Upper lobe of right lung (tissue), 1 donor: ENCODE data around the gene CAPZB. TPM values are rescaled to one million over a fixed set of nuclear protein-coding genes. Genes with fewer than 3 reads are reported as not detected.

Experiments
- ATAC-seq: fragments of 200-7000 bp; cut with Tn5 transposase; one replicate; pipeline ENCODE4 v1.9.1; 2020; ENCODE audit warnings: mild to moderate bottlenecking, moderate library complexity
- DNase-seq: peaks from one replicate; pipeline ENCODE4 v3.0.0-alpha.2; 2020
- H3K27ac ChIP-seq: fragments of 200-600 bp; one replicate; pipeline ENCODE4 v1.8.0; 2022
- H3K27me3 ChIP-seq: fragments of 200-600 bp; one replicate; pipeline ENCODE4 v1.8.0; 2022; ENCODE audit warnings: mild to moderate bottlenecking
- H3K36me3 ChIP-seq: fragments of 200-600 bp; one replicate; pipeline ENCODE4 v1.8.0; 2022
- H3K4me1 ChIP-seq: fragments of 200-600 bp; one replicate; pipeline ENCODE4 v1.8.0; 2022
- H3K4me3 ChIP-seq: fragments of 200-600 bp; one replicate; pipeline ENCODE4 v1.8.0; 2022; ENCODE audit warnings: mild to moderate bottlenecking
- H3K9me3 ChIP-seq: fragments of 200-600 bp; one replicate; pipeline ENCODE4 v1.8.0; 2022
- CTCF ChIP-seq: fragments of 200-600 bp; IDR thresholded peaks from one replicate; pipeline ENCODE4 v1.8.0; 2022; ENCODE audit warnings: antibody characterized with exemption
- intact Hi-C: fragments of 100-400 bp; cut with DNase I; formaldehyde crosslinking; loops from one replicate; pipeline ENCODE4 v1.11.0; 2022
- total RNA-seq: library from RNA; stranded (reverse); fragmentation: NEBNext Ultra II Directional; extraction: Animal tissue kit (Norgen Biotek cat#: 25700); gene quantifications from one replicate; pipeline ENCODE4 v1.2.1, GENCODE V29; 2021
- donor health status: DM: no; HTN: yes; CAD: no; lungs with severe emphysema.

Gene CAPZB
- total RNA-seq, 1 donor from 2014 or later: 237 TPM

DNA sequence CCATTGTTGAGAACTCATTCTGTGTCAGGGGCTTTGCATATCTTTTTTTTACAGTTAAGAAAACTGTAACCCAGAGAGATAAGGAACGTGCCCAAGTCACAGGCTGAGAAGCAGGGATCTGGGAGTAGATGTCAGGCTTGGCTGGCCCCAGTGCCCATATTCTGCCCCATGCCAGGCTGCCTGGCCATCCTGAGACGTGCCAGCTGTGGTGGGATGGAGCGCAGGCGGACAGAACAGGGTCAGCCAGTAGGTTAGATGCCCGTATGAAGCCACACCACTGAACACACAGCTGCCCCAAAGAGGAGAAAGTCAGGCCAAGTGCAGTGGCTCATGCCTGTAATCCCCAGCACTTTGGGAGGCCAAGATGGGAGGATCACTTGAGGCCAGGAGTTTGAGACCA is 117.3 kb downstream of the CAPZB start:
- DNase-seq (no peak), ATAC-seq (no peak)
- no peak for TF ChIP-seq CTCF
- H3K4me1 ChIP-seq: peaks cover 29% of the 10 kb centered on the region
- no peak overlapping the region for H3K4me3 ChIP-seq
- H3K9me3 ChIP-seq: no peaks in the 10 kb centered on the region
- intact Hi-C loops: no loop called here
- H3K27me3 ChIP-seq: no peaks in the 10 kb centered on the region
- H3K36me3 ChIP-seq: peaks cover 16% of the 10 kb centered on the region
- peak overlapping the region; percentile 7 for H3K27ac ChIP-seq

DNA sequence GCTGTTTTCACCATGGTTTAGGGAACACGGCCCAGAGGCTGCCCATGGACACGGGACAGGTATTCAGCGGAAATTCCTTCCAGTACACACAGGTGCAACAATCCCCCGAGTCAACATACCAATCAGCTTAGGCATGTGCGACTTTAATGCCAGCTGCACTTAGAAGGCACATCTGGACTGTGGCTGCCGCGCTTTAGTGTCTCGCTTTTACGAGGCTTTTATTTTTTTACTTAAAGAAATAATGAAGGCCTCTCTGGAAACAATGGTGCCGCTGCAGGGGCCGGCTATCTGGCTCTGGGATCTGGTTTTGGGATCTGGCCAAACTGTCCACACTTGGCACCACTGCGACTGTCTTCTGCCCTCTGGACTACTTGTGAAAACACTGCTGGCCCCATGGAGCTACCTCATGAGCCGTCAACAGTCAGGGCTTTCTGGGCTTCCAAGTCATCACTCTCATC is 117.7 kb downstream of the CAPZB start:
- no peak for TF ChIP-seq CTCF
- Histone ChIP-seq H3K4me1 (peaks cover 29% of the 10 kb centered on the region), H3K4me3 (no peak overlapping the region), H3K36me3 (peaks cover 16% of the 10 kb centered on the region), H3K27ac (peak overlapping the region; percentile 7), H3K27me3 (no peaks in the 10 kb centered on the region), H3K9me3 (no peaks in the 10 kb centered on the region)
- DNase-seq: no peak
- ATAC-seq: peak; percentile 17
- intact Hi-C loops: no loop called here

- H3K36me3 ChIP-seq: peaks cover 10% of the 10 kb centered on the region
- no peaks in the 10 kb centered on the region for H3K9me3 ChIP-seq
- intact Hi-C loops: no loop called here
- H3K27me3 ChIP-seq: no peaks in the 10 kb centered on the region
- ATAC-seq (no peak), DNase-seq (no peak)
- no peak overlapping the region for H3K4me3 ChIP-seq
- H3K27ac ChIP-seq: peak overlapping the region; percentile 7
- peaks cover 28% of the 10 kb centered on the region for H3K4me1 ChIP-seq
- no peak for TF ChIP-seq CTCF
Measured at GRCh38 chr1:19366599-19367536, 118.5 kb downstream of the CAPZB start.

- H3K4me1 ChIP-seq: peaks cover 34% of the 10 kb centered on the region
- H3K4me3 ChIP-seq: no peak overlapping the region
- H3K36me3 ChIP-seq: peaks cover 5% of the 10 kb centered on the region
- DNase-seq (no peak), ATAC-seq (peak; percentile 29)
- no peak overlapping the region for H3K27ac ChIP-seq
- TF ChIP-seq CTCF: no peak
- H3K9me3 ChIP-seq: no peaks in the 10 kb centered on the region
- H3K27me3 ChIP-seq: no peaks in the 10 kb centered on the region
- intact Hi-C loops: no loop called here
Measured at GRCh38 chr1:19365721-19366120, 119.6 kb downstream of the CAPZB start.

DNA sequence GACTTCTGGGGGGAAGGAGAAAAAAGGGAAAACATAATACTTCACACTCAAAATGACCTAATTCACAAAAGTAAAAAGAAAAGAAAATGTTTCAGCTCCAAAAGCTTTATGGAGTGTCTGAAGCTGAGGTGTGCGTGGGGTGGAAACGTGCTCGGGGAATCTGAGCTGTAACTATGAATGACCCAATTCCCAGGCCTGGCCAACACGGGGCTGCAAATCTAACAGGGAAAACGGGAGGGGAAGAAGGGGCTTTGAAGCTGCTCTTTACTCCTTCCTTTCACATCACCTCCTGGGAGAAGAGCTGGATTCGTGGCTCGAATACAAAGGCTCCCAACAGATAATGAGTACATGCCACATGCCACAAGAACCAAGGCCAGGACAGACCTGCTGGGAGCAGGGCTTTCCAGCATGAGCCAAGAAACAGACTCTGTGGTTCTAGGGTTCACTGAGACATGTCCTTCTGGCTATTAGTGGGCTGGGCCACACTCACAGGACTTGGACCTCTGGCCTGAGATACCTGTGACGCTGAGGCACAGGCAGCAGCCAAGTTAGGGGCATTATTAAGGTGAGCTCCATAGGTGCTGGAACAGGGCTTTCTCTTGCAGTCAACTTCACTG is 121.7 kb downstream of the CAPZB start:
- no peak overlapping the region for H3K27ac ChIP-seq
- intact Hi-C loops: no loop called here
- ATAC-seq: no peak
- H3K36me3 ChIP-seq: peaks cover 5% of the 10 kb centered on the region
- no peaks in the 10 kb centered on the region for H3K27me3 ChIP-seq
- H3K4me1 ChIP-seq: peaks cover 32% of the 10 kb centered on the region
- TF ChIP-seq CTCF: no peak
- no peaks in the 10 kb centered on the region for H3K9me3 ChIP-seq
- H3K4me3 ChIP-seq: no peak overlapping the region
- no peak for DNase-seq
